Omental fat pad (tissue), 4 donors: ENCODE measurements around the gene NDUFS7. TPM values are rescaled to one million over a fixed set of nuclear protein-coding genes. Genes with fewer than 3 reads are reported as not detected.

Experiments used
- ATAC-seq: fragments of 150-250 bp; one replicate; pipeline ENCODE4 v1.9.1; 2016; ENCODE audit warnings: mild to moderate bottlenecking, moderate library complexity; ENCODE audit not compliant: low FRiP score
- DNase-seq: peaks from one replicate; pipeline ENCODE4 v3.0.0-alpha.2; 2019; ENCODE audit warnings: low spot score
- CTCF ChIP-seq, 3 donors: fragments of 450-650 bp; IDR thresholded peaks; one replicate each; pipeline ENCODE4 v1.5.1; 2016 to 2017; ENCODE audit warnings: antibody characterized with exemption in 3 of 3, mild to moderate bottlenecking in 3 of 3, moderate library complexity in 2 of 3
- total RNA-seq, 4 donors: library from RNA; depleted of rRNA; stranded (reverse); fragments of >200 nt; gene quantifications; one replicate each; pipeline ENCODE4 v1.1.0, GENCODE V29; 2016

The NDUFS7 gene
- total RNA-seq, 4 donors from 2014 or later: 80.3 to 121 (median 114) TPM

GRCh38 chr19:1425102-1425837 lies 41.6 kb downstream of the NDUFS7 start:
- TF ChIP-seq CTCF (IDR thresholded peaks at IDR 0.05): no peak
- ATAC-seq: no peak
- no peak for DNase-seq

DNA sequence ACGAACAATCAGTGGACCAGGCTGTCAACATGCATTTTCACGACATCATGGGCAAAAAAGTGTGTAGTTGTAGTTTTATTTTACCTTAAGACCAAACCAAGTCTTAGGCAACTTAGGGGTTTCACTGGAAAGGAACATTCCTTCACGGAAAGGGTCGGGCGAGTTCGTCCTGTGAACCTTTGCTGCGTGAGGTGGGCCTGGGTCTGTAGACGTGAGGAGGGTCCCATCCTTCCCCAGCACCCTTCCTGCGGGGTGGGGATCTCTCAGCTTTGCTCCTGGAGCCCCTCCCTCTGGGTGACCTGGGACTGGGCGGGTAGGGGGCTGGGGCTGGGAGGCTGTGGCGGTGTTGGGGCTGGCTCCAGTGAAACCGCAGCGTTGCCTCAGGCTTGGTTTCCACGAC lies 42.2 kb downstream of the NDUFS7 start:
- DNase-seq (no peak), ATAC-seq (no peak)
- no peak for TF ChIP-seq CTCF (IDR thresholded peaks at IDR 0.05)

DNA sequence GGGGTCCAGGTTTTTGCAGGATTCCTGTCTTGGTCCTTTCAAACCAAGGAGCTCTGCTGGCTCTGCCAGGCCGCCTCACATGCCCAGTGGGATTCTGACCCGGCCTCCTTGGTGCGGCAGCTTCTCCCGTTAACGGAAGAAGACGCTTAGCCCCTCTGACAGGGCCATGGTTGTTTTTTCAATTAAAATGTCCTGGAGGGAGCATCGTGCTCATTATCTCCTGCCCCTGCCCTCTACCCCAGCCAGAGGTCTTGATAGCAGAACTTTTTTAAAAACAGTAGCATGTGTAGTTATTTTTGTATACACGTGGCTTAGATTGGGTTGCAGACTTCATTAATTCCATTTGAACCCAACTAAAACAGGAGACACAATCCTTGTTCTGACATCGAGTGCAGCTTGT lies 43.0 kb downstream of the NDUFS7 start:
- ATAC-seq (no peak), DNase-seq (no peak)
- no peak for TF ChIP-seq CTCF (IDR thresholded peaks at IDR 0.05)

DNA sequence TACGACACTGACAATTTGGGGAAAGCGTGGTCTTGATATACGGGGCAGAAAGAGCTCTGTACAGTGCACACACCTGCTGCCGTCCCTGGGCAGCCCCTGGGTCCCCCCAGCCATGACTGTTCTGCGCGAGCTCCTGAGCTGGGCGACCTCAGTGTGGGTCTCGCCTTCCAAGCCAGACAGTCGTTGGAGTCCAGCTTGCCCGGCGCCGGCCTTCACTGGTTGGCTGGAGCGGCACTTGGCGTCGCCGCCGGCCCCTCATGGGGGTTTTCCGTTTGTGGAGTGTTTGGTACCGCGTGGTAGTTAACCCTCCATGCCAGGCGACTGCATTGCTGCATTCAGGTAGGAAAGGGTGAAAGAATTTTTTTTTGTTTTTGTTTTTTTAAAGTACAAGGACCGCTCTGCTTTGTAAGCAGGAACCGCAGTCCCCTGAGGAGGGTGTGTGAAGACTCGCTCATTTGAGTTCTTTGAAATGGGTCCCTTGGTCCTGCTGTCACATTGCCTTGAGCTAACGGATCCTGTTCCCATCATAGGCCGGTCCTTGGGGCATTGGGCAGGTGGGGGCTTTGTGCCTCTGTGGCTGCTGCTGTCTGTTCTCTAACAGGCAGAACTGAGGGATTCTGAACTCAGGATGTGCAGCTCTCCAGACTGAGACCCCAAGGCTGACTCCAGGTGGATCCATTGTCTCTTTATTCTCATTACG lies 43.7 kb downstream of the NDUFS7 start:
- DNase-seq: no peak
- no peak for TF ChIP-seq CTCF (IDR thresholded peaks at IDR 0.05)
- no peak for ATAC-seq

DNA sequence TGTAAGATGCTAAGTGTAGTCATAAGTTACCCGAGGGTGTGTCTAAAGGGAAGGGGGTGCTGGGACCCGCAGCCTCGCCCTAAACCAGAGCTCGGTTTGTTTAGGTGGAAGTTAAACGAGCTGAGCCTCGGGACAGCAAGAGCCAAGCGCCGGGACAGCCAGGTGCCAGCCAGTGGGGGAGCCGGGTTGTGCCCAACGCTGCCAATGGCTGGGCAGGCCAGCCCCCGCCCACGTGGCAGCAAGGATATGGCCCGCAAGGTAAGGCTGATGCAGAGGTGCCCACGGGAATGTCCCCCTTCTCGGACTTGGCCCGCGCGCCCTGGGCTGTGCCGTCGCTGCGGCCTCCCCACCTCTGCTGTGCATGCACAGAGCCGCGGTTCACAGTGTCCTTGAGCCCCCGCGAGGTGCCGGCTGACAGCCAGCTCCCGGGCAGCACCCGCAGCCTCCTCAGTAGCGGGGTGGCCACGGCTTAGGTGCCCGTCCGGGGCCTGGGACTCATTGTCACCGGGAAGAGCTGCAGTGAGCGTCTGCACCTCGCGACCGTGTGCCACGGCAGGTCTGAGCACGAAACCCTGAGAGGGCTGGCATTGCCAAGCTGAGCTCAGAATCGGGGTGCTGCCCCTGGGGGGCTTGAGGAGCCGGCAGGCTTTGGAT lies 45.2 kb downstream of the NDUFS7 start:
- ATAC-seq: no peak
- no peak for DNase-seq
- no peak for TF ChIP-seq CTCF (IDR thresholded peaks at IDR 0.05)

- ATAC-seq (no peak), DNase-seq (no peak)
- TF ChIP-seq CTCF (IDR thresholded peaks at IDR 0.05): no peak
These were observed 46.0 kb downstream of the NDUFS7 start for GRCh38 chr19:1429750-1430149.
